WI38 (cell line): ENCODE results near the gene CORIN.

Experiments
- H3K4me3 ChIP-seq: 2 replicates; pipeline ENCODE4 v1.5.1; 2011; ENCODE audit warnings: low read depth, mild to moderate bottlenecking, control low read depth, low read length
- TF ChIP-seq, protein P1 (sequence below): IDR thresholded peaks from 2 replicates; pipeline ENCODE4 v1.5.1; 2012; ENCODE audit warnings: low read depth, mild to moderate bottlenecking, control low read depth, low read length

CORIN gene

DNA sequence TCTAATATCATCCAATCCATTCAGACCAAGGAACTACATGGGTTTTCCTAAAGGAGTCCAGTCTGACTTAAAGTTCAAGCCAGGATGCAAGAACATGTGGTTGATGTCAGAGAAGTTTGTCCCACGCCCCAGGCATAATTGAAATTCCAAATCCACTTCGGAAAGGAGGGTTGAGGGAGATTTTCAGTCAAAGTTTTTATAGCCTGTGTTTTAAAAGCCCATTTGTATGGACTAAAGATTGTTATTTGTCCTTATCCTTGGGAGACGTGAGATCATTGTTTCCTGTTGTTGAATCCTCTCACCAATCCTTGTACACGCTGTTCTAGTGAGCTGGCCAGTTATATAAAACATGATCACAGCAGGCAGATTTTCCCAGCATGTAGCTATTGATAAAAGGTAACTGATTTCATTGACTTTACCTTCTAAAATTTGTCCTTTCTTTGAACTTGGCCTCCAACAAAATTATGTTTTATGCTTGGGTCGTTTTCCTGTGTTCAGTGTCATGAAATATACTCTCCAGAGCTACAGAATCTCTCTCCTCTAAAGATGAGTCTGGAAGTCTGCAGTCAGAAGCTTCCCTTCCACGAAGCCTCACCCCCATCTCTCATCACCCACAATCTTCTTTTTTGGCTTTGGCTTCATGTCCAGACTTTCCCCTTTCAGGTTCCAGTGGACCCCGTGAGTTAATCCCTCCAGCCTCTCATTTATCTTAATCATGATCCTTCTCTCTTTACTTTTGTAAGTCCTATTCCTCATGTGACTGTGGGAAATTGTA lies 259.9 kb downstream of the CORIN start:
- TF ChIP-seq, protein P1, sequence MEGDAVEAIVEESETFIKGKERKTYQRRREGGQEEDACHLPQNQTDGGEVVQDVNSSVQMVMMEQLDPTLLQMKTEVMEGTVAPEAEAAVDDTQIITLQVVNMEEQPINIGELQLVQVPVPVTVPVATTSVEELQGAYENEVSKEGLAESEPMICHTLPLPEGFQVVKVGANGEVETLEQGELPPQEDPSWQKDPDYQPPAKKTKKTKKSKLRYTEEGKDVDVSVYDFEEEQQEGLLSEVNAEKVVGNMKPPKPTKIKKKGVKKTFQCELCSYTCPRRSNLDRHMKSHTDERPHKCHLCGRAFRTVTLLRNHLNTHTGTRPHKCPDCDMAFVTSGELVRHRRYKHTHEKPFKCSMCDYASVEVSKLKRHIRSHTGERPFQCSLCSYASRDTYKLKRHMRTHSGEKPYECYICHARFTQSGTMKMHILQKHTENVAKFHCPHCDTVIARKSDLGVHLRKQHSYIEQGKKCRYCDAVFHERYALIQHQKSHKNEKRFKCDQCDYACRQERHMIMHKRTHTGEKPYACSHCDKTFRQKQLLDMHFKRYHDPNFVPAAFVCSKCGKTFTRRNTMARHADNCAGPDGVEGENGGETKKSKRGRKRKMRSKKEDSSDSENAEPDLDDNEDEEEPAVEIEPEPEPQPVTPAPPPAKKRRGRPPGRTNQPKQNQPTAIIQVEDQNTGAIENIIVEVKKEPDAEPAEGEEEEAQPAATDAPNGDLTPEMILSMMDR: no peak
- H3K4me3 ChIP-seq: no peak overlapping the region

DNA sequence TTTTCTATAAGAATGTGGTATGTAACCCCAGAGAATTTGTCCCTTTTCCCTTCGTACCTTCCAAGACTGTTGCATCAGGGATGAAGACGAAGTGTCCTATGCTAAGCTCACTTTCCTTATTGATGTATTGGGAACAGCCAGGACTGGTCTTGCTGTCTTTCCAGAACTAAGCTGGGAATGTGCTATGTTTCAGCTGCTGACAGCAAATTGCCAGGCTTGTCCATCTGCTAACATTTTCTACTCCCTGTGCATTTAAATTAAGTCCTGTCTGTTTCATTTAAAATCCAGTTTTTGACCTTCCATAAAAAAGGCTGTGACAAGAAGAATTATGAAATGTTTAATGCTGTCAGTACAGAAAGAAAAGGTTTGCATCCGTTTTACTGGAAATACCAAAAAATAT lies 264.9 kb downstream of the CORIN start:
- TF ChIP-seq, protein P1: no peak
- no peak overlapping the region for H3K4me3 ChIP-seq

DNA sequence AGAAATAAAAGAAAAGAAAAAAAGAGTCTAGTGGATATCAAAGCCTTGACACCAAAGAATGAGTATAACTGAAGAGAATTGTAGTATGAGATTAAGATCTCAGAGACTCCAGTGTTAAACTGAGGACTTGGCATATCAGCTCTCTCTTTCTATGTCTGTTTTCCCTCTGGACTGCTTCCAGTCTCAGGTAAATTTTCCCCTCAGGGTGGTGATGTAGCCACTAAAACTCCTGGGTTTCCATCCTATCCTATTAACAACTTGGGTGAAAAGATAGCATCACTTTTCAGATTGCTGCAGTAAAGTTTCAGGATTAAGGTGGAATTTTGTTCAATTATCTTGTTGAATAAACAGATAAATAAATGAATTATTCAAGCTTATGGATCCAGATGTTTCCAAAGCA lies 267.1 kb downstream of the CORIN start:
- no peak overlapping the region for H3K4me3 ChIP-seq
- TF ChIP-seq, protein P1: no peak

DNA sequence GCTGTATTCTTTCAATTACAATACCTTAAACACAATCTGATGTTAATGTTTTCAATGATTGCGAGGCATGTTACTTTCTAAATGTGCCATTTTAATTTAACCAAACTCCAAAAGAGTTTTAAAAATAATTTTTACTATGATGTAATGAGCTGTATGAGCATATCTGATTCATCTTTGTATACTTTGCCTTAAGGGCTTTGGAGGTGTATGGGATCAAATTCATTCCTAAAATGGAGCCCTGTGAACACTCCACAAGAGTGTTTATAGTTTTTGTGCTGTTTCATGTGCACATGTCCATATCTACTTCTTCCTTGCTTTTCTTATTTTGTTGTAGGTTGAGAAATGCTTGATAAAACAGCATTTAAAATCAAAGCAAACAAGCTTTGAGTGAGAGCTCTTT lies 270.4 kb downstream of the CORIN start:
- TF ChIP-seq, protein P1: no peak
- no peak overlapping the region for H3K4me3 ChIP-seq

DNA sequence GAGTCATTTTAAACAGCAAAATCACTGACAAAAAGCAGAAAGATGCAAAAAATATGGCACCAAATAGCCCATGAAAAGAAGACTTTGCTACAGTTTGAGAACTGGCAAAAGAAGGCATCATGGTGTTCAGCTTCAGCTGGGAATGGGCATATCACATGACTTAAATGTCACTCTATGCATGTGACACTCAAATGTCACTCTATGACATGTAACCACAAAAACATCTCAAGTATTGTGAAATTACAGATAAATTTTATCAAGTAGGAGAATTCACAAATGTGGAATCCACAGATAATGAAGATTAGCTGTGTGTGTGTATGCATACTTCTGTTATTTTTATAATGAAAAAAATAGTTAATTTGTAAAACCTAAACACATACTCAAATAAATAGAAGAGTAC lies 270.9 kb downstream of the CORIN start:
- TF ChIP-seq, protein P1: no peak
- H3K4me3 ChIP-seq: no peak overlapping the region

DNA sequence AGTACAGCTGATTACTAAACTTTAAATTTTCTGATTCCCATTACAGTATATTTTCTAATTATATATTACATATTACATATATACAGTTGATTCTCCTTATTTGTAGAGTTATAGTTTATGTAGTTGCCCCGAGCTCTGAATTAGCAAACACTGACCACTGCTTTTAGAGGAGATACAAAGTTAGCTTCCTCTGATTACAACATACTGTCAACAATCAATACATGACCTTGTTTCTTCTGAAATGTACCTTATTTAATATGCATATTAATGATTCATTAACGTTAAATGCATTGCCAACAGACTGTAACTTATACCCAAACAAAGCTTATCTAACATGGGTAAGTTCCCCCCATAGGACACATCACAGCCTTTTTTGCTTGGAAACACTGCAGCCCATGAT lies 271.3 kb downstream of the CORIN start:
- TF ChIP-seq, protein P1: no peak
- H3K4me3 ChIP-seq: no peak overlapping the region

DNA sequence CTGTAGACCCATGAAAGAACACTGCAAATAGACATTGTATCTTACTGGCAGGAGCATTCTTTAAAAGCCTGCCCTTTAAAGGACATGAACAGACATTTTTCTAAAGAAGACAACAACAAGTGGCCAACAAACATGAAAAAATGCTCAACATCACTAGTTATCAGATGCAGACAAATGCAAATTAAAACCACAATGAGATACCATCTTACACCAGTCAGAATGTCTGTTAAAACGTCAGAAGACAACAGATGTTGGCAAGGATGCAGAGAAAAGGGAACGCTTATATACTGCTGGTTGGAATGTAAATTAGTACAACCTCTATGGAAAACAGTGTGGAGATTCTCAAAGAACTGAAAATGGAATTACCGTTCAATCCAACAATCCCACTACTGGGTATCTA lies 275.6 kb downstream of the CORIN start:
- no peak overlapping the region for H3K4me3 ChIP-seq
- TF ChIP-seq, protein P1: no peak
